Uterus (tissue), 4 donors: ENCODE results near the gene COL23A1. TPM values are rescaled to one million over a fixed set of nuclear protein-coding genes. Genes with fewer than 3 reads are reported as not detected.

Experiments
- DNase-seq, 2 donors: peaks; one replicate each; pipeline ENCODE4 v3.0.0-alpha.2; 2019 to 2020
- H3K27ac ChIP-seq, 2 donors: fragments of 200-600 bp; sonication (generic); 1 replicate in 1 of 2; 2 replicates in 1 of 2; pipeline ENCODE4 v1.5.1; 2016 to 2018
- H3K27me3 ChIP-seq, 2 donors: fragments of 200-600 bp; sonication (generic); one replicate each; pipeline ENCODE4 v1.5.1; 2018 to 2019; ENCODE audit warnings: control low read depth in 1 of 2
- H3K36me3 ChIP-seq, 2 donors: fragments of 200-600 bp; sonication (generic); one replicate each; pipeline ENCODE4 v1.5.1; 2019; ENCODE audit warnings: control low read depth in 1 of 2
- H3K4me1 ChIP-seq, 2 donors: fragments of 200-600 bp; sonication (generic); one replicate each; pipeline ENCODE4 v1.5.1; 2018 to 2019; ENCODE audit warnings: control low read depth in 1 of 2
- H3K4me3 ChIP-seq, 2 donors: fragments of 200-600 bp; sonication (generic); 1 replicate in 1 of 2; 2 replicates in 1 of 2; pipeline ENCODE4 v1.5.1; 2018 to 2019; ENCODE audit warnings: mild to moderate bottlenecking in 1 of 2
- H3K9me3 ChIP-seq, 2 donors: fragments of 200-600 bp; sonication (generic); one replicate each; pipeline ENCODE4 v1.5.1; 2019; ENCODE audit warnings: control low read depth in 1 of 2
- CTCF ChIP-seq, 4 experiments: fragments of 200-600 bp in 2 of 4; fragments of 450-650 bp in 2 of 4; sonication (generic) in 2 of 4; IDR thresholded peaks; one replicate each; pipeline ENCODE4 v1.5.1; 2016 to 2019; ENCODE audit warnings: antibody characterized with exemption in 4 of 4, mild to moderate bottlenecking in 2 of 4, moderate library complexity in 1 of 4
- POLR2A ChIP-seq, 2 donors: fragments of 450-650 bp; IDR thresholded peaks; one replicate each; pipeline ENCODE4 v1.6.1; 2016; ENCODE audit warnings: antibody characterized with exemption in 2 of 2, mild to moderate bottlenecking in 1 of 2, moderate library complexity in 1 of 2
- intact Hi-C: fragments of 100-400 bp; cut with DNase I; formaldehyde crosslinking; loops from one replicate; pipeline ENCODE4 v1.15.1; 2023; ENCODE audit warnings: low total_unique reads
- total RNA-seq, 4 donors: library from RNA; depleted of rRNA in 3 of 4; stranded (reverse); fragments of >200 nt in 3 of 4; gene quantifications; one replicate each; pipeline versions ENCODE4 v1.1.0 to v1.2.4, GENCODE V29; 2014 to 2023
- donor health status: DM: yes; HTN: yes; CAD: no.

The COL23A1 gene
- total RNA-seq, 4 donors from 2014 or later: 0.85 to 7.6 (median 2.0) TPM; not detected in 1

DNA sequence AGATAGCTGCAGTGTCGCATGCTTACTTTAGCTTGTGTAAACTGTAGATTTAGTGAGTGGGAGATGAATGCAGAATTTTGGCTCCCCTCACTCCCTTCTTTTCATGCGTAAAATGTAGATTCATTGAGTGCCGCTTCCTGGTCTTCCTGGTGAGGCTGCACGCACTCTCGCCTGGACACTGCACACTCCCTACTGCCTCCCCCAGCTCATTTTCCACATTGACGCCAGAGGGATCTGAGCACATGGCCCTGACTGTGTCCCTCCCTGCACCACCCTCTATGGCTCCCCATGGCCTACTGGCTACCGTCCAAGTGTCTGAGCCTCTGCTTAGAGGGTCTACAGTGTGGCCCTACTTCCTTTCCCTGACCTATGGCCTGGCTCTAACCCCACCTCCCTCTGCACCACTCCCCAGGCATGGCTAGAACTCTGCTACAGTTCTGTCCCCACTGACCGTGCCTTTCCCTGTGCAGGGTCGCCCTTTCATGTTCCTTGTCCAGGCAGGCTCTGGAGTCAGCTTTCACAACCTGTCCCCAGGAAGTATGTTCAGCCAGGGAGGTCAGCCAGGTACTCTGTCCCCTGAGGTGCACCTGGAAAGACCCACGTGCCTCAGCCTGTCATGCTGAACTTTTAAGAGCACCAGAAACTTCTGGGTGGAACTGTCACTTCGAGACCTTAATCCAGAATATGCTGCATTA is 160.6 kb downstream of the COL23A1 start:
- DNase-seq: no peak
- no peaks in the 10 kb centered on the region for H3K9me3 ChIP-seq
- H3K27me3 ChIP-seq: no peaks in the 10 kb centered on the region
- intact Hi-C loops: no loop called here
- H3K4me3 ChIP-seq: no peak overlapping the region
- H3K4me1 ChIP-seq: no peaks in the 10 kb centered on the region
- H3K36me3 ChIP-seq: no peaks in the 10 kb centered on the region
- no peak for TF ChIP-seq POLR2A (IDR thresholded peaks at IDR 0.05)
- TF ChIP-seq CTCF (IDR thresholded peaks at IDR 0.05): no peak
- H3K27ac ChIP-seq: no peak overlapping the region

DNA sequence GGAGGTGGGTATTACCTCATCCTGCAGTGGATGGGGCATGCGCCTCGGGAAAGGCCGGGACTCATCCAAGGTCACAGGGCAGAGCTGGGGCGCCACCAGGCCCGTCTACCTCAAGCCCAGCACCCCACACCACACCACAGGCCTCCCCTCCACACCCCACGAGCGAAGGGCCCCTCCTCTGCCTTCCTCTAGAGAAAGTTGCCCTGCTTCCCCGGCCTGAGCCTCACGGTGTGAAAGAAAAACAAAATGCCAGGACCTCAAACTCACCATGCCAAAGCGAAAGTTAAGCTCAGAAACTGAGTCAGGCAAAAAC is 161.1 kb downstream of the COL23A1 start:
- Histone ChIP-seq H3K4me1 (no peaks in the 10 kb centered on the region), H3K36me3 (no peaks in the 10 kb centered on the region), H3K27me3 (no peaks in the 10 kb centered on the region), H3K4me3 (no peak overlapping the region), H3K9me3 (no peaks in the 10 kb centered on the region), H3K27ac (no peak overlapping the region)
- DNase-seq: no peak
- TF ChIP-seq CTCF (IDR thresholded peaks at IDR 0.05) (no peak), POLR2A (IDR thresholded peaks at IDR 0.05) (no peak)
- intact Hi-C loops: no loop called here

DNA sequence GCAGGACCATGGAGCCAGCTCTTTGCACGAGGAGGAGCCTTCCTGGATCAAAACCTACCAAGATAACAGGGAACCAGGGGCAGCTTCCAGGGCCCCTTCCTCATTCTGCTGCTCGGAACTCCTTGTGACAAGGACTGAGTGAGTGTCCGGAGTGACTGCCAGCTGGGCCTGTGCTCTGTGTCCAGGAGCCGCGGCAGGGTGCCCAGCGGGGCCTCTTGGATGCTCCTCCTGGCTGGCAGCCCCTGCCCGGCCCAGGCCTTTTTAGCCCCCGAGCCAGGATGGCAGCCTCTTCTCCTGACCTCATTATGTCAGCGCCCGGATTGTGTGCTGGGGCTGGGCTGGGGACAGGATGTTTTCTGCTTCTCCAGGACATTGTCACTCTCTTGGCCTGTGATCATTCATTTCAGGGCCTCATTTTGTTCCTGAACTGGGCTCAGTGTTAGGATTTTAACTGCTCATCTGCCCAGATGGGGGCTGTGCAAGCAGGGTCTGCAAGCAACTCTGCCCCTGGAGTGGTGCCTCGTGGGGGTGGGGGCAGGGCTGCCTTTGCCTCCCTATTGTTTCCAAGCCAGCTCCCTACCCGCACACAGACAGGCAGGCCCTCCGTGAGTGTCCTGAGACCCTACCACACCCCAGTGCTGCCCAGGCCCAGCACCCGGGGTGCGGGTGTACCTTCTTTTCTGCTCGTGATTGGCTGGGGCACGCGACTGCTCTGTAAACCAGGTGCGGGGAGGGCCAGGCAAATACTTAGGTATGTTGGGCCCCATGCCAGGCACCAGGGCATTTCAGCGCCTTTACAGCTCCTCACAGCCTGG is 161.6 kb downstream of the COL23A1 start:
- Histone ChIP-seq H3K27me3 (no peaks in the 10 kb centered on the region), H3K27ac (no peak overlapping the region), H3K9me3 (no peaks in the 10 kb centered on the region), H3K36me3 (no peaks in the 10 kb centered on the region), H3K4me1 (no peaks in the 10 kb centered on the region), H3K4me3 (no peak overlapping the region)
- no peak for TF ChIP-seq POLR2A (IDR thresholded peaks at IDR 0.05)
- no peak for DNase-seq
- intact Hi-C loops: no loop called here

- Histone ChIP-seq H3K4me3 (no peak overlapping the region), H3K9me3 (no peaks in the 10 kb centered on the region), H3K27me3 (no peaks in the 10 kb centered on the region), H3K36me3 (no peaks in the 10 kb centered on the region), H3K4me1 (no peaks in the 10 kb centered on the region), H3K27ac (no peak overlapping the region)
- no peak for DNase-seq
- TF ChIP-seq POLR2A (IDR thresholded peaks at IDR 0.05) (no peak), CTCF (IDR thresholded peaks at IDR 0.05) (no peak)
- intact Hi-C loops: no loop called here
These were observed 162.5 kb downstream of the COL23A1 start for GRCh38 chr5:178427576-178428197.

DNA sequence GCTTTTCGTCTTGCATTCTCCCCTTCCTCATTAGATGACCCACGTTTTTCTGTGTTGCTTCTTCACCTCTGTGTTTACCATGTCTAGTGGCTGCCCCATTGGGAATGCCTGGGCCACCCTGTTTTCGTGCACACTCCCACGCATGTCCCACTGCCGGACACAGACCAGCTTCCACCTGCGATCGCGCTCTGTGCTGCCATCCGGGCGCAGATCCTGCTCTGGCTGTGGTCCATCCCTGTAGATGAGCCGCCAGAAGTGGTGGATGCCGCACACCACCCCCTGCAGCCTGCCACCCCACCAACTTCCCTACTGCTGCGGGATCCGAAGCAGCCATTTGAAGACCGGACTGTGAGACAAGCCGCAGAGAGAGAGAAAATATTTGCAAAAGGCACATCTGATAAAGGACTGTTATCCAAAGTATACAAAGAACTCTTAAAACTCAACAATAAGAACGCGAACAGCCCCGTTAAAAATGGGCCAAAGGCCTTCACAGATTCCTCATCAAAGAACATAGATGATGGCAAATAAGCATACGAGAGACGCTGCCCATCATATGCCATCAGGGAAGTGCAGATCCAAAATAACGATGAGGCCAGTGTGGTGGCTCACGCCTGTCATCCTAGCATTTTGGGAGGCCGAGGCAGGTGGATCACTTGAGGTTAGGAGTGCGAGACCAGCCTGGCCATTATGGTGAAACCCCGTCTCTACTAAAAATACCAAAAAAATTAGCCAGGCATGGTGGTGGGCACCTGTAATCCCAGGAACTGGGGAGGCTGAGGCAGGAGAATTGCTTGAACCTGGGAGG is 163.7 kb downstream of the COL23A1 start:
- intact Hi-C loops: no loop called here
- Histone ChIP-seq H3K27me3 (no peaks in the 10 kb centered on the region), H3K4me3 (no peak overlapping the region), H3K36me3 (no peaks in the 10 kb centered on the region), H3K4me1 (no peaks in the 10 kb centered on the region), H3K27ac (no peak overlapping the region), H3K9me3 (no peaks in the 10 kb centered on the region)
- TF ChIP-seq CTCF (IDR thresholded peaks at IDR 0.05) (no peak), POLR2A (IDR thresholded peaks at IDR 0.05) (no peak)
- DNase-seq: no peak
